ENCODE data around the gene SDC4. TPM values are rescaled to one million over a fixed set of nuclear protein-coding genes. Genes with fewer than 3 reads are reported as not detected.

The SDC4 gene
- total RNA-seq, 1 donor from 2014 or later = 175 TPM

- TF ChIP-seq, protein P1, sequence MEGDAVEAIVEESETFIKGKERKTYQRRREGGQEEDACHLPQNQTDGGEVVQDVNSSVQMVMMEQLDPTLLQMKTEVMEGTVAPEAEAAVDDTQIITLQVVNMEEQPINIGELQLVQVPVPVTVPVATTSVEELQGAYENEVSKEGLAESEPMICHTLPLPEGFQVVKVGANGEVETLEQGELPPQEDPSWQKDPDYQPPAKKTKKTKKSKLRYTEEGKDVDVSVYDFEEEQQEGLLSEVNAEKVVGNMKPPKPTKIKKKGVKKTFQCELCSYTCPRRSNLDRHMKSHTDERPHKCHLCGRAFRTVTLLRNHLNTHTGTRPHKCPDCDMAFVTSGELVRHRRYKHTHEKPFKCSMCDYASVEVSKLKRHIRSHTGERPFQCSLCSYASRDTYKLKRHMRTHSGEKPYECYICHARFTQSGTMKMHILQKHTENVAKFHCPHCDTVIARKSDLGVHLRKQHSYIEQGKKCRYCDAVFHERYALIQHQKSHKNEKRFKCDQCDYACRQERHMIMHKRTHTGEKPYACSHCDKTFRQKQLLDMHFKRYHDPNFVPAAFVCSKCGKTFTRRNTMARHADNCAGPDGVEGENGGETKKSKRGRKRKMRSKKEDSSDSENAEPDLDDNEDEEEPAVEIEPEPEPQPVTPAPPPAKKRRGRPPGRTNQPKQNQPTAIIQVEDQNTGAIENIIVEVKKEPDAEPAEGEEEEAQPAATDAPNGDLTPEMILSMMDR (IDR thresholded peaks at IDR 0.05; ENCODE audit: insufficient read depth, low read length, poor library complexity, severe bottlenecking) = no peak
- peak overlapping the region; percentile 73 for H3K4me3 ChIP-seq (ENCODE audit: low read depth, low read length)
- DNase-seq (ENCODE audit: low read depth) = no peak
- no peaks in the 10 kb centered on the region for H3K36me3 ChIP-seq (ENCODE audit: control insufficient read depth, insufficient read depth, low read length)
- no peaks in the 10 kb centered on the region for H3K27me3 ChIP-seq (ENCODE audit: control insufficient read depth, insufficient read depth, low read length)
Measured at GRCh38 chr20:45347297-45347935, 808 bp downstream of the SDC4 start.

- Histone ChIP-seq H3K27me3 (ENCODE audit: control insufficient read depth, insufficient read depth, low read length) (no peaks in the 10 kb centered on the region), H3K4me3 (ENCODE audit: low read depth, low read length) (peak overlapping the region; percentile 73), H3K36me3 (ENCODE audit: control insufficient read depth, insufficient read depth, low read length) (no peaks in the 10 kb centered on the region)
- DNase-seq (ENCODE audit: low read depth) = no peak
- TF ChIP-seq, protein P1 (IDR thresholded peaks at IDR 0.05; ENCODE audit: insufficient read depth, low read length, poor library complexity, severe bottlenecking) = no peak
Measured at GRCh38 chr20:45346851-45347250, 1.4 kb downstream of the SDC4 start.

- Histone ChIP-seq H3K27me3 (ENCODE audit: control insufficient read depth, insufficient read depth, low read length) (no peaks in the 10 kb centered on the region), H3K36me3 (ENCODE audit: control insufficient read depth, insufficient read depth, low read length) (no peaks in the 10 kb centered on the region), H3K4me3 (ENCODE audit: low read depth, low read length) (peak overlapping the region; percentile 73)
- TF ChIP-seq, protein P1 (IDR thresholded peaks at IDR 0.05; ENCODE audit: insufficient read depth, low read length, poor library complexity, severe bottlenecking) = no peak
- no peak for DNase-seq (ENCODE audit: low read depth)
Measured at GRCh38 chr20:45346291-45346718, 1.9 kb downstream of the SDC4 start.

GRCh38 chr20:45345104-45345936 is 2.9 kb downstream of the SDC4 start:
- Histone ChIP-seq H3K36me3 (ENCODE audit: control insufficient read depth, insufficient read depth, low read length) (no peaks in the 10 kb centered on the region), H3K27me3 (ENCODE audit: control insufficient read depth, insufficient read depth, low read length) (no peaks in the 10 kb centered on the region), H3K4me3 (ENCODE audit: low read depth, low read length) (peak overlapping the region; percentile 23)
- TF ChIP-seq, protein P1 (IDR thresholded peaks at IDR 0.05; ENCODE audit: insufficient read depth, low read length, poor library complexity, severe bottlenecking) = no peak
- no peak for DNase-seq (ENCODE audit: low read depth)

- peak; percentile 74 for DNase-seq (ENCODE audit: low read depth)
- TF ChIP-seq, protein P1 (IDR thresholded peaks at IDR 0.05; ENCODE audit: insufficient read depth, low read length, poor library complexity, severe bottlenecking) = no peak
- Histone ChIP-seq H3K27me3 (ENCODE audit: control insufficient read depth, insufficient read depth, low read length) (no peaks in the 10 kb centered on the region), H3K4me3 (ENCODE audit: low read depth, low read length) (no peak overlapping the region), H3K36me3 (ENCODE audit: control insufficient read depth, insufficient read depth, low read length) (no peaks in the 10 kb centered on the region)
Measured at GRCh38 chr20:45344168-45344860, 3.9 kb downstream of the SDC4 start.
